ENCODE data around the gene C1orf210. TPM values are rescaled to one million over a fixed set of nuclear protein-coding genes. Genes with fewer than 3 reads are reported as not detected.

C1orf210 gene
- total and polyA plus RNA-seq, 4 donors: 0.10 to 0.18 TPM; not detected in 2

DNA sequence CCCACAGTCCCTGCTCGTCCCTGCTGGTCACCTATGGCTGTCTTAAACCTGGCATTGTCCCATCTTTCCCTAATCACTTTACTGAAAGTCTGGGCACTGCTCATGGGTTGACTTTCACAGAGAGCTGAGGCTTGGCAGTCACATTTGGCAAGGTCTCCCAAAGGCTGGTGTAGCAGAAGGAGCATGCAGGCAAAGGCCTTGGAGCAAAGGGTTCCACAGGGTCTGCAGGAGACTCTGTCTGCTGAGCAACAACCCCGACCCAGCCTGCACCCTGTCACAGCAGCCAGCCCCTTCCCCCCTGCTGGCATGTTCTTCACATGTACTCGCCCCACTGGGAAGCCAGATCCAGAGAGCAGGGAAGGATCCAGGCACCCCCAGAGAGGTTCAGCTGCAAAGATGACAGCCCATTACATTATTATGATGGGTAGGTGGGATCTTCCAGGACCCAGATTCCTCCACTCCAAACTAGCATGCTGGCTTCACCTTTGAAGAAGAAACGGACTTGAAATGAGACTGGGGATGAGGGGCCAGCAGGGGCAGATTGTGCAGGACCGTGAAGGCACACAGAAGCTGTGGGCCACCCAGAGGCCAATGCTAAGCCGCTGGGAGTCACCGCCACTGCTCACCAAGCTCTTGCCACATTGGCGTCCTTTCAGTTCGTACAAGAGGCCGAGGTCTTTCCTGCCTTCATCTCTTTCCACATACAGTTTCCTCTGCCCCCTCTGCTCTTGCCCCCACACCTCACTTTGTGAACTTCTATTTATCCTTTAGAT lies 29.8 kb downstream of the C1orf210 start:
- Histone ChIP-seq H3K4me1 (ENCODE audit: control insufficient read depth, insufficient read depth, low read length) (no peaks in the 10 kb centered on the region), H3K4me3 (ENCODE audit: low read depth, low read length) (no peak overlapping the region), H3K36me3 (ENCODE audit: control insufficient read depth, insufficient read depth, low read length) (no peaks in the 10 kb centered on the region), H3K9me3 (ENCODE audit: control insufficient read depth, insufficient read depth, low read length) (no peaks in the 10 kb centered on the region), H3K27ac (ENCODE audit: low read depth, low read length) (no peak overlapping the region), H3K27me3 (ENCODE audit: control insufficient read depth, insufficient read depth, low read length) (no peaks in the 10 kb centered on the region)
- DNase-seq (ENCODE audit: low read depth in 4 of 6, low spot score in 6 of 6): peak in 1 of 6 donors; percentile 60
- 65% methylated on average over 8 of the region's 10 CpGs for WGBS (ENCODE audit: insufficient coverage)

DNA sequence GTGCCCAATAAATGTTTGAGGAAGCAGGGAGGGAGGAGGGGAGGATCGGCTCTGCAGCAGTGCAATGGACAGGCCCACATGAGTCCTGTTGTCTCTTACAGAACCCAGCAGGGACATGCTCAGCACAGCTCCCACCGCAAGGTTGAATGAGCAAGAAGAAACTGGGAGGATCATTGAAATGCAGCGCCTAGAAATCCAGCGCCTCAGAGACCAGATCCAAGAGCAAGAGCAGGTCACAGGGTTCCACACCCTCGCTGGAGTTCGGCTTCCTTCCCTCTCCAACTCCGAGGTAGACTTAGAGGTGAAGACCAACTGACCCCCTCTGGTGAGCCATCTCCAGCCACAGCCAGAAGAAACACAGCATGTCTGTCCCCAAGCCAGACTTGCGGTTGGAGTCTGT lies 31.5 kb downstream of the C1orf210 start:
- WGBS (ENCODE audit: insufficient coverage): 86% methylated on average over 5 of the region's 8 CpGs
- no peak for DNase-seq (ENCODE audit: low read depth in 4 of 6, low spot score in 6 of 6)
- Histone ChIP-seq H3K9me3 (ENCODE audit: control insufficient read depth, insufficient read depth, low read length) (no peaks in the 10 kb centered on the region), H3K36me3 (ENCODE audit: control insufficient read depth, insufficient read depth, low read length) (no peaks in the 10 kb centered on the region), H3K27me3 (ENCODE audit: control insufficient read depth, insufficient read depth, low read length) (no peaks in the 10 kb centered on the region), H3K4me1 (ENCODE audit: control insufficient read depth, insufficient read depth, low read length) (no peaks in the 10 kb centered on the region), H3K27ac (ENCODE audit: low read depth, low read length) (no peak overlapping the region), H3K4me3 (ENCODE audit: low read depth, low read length) (no peak overlapping the region)

DNA sequence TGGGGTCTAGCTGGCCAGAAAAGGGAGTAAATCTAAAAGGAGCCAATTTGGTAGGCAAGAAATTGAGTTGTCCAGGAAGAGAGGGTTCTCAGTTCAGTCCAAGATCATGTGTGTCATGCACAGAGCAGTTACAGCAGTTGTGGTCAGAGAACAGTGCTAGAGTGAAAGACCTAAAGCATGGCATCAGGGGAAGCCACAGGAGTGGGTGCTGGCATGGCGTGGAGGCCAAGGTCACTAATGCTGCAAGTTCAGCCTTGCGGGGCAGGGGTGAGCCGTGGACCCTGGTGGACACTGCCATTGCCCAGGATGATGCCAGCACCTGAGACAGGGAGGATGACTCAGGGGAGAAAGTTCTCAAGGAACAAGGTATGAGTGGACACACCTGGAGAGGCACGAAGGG lies 32.2 kb downstream of the C1orf210 start:
- 93% methylated on average over 4 of the region's 4 CpGs for WGBS (ENCODE audit: insufficient coverage)
- H3K4me3 ChIP-seq (ENCODE audit: low read depth, low read length): no peak overlapping the region
- H3K27me3 ChIP-seq (ENCODE audit: control insufficient read depth, insufficient read depth, low read length): no peaks in the 10 kb centered on the region
- no peak overlapping the region for H3K27ac ChIP-seq (ENCODE audit: low read depth, low read length)
- DNase-seq (ENCODE audit: low read depth in 4 of 6, low spot score in 6 of 6): no peak
- no peaks in the 10 kb centered on the region for H3K4me1 ChIP-seq (ENCODE audit: control insufficient read depth, insufficient read depth, low read length)
- H3K9me3 ChIP-seq (ENCODE audit: control insufficient read depth, insufficient read depth, low read length): no peaks in the 10 kb centered on the region
- H3K36me3 ChIP-seq (ENCODE audit: control insufficient read depth, insufficient read depth, low read length): no peaks in the 10 kb centered on the region

DNA sequence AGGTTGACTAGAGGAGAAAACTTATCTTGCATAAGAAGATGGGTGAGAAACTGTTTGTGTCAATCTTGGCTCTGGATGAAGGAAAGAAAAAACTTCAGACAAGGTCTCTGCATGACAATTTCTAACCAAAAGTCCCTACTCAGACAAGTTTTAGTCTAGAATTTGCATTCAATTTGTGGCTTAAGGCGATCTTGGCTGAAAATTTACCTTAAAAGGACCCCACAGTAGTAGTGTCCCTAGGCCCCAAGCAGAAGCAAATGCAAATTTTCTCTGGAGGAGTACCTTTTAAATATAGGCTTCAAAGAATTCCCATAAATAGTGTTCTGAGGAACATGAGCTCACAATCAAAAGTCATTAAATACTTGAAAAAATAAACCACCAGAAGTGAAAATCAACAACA lies 33.2 kb downstream of the C1orf210 start:
- no peak for DNase-seq (ENCODE audit: low read depth in 4 of 6, low spot score in 6 of 6)
- H3K4me1 ChIP-seq (ENCODE audit: control insufficient read depth, insufficient read depth, low read length): no peaks in the 10 kb centered on the region
- no peak overlapping the region for H3K4me3 ChIP-seq (ENCODE audit: low read depth, low read length)
- WGBS (ENCODE audit: insufficient coverage): no CpG with 5 or more reads among the region's 1 CpG
- no peak overlapping the region for H3K27ac ChIP-seq (ENCODE audit: low read depth, low read length)
- no peaks in the 10 kb centered on the region for H3K27me3 ChIP-seq (ENCODE audit: control insufficient read depth, insufficient read depth, low read length)
- H3K9me3 ChIP-seq (ENCODE audit: control insufficient read depth, insufficient read depth, low read length): no peaks in the 10 kb centered on the region
- no peaks in the 10 kb centered on the region for H3K36me3 ChIP-seq (ENCODE audit: control insufficient read depth, insufficient read depth, low read length)

DNA sequence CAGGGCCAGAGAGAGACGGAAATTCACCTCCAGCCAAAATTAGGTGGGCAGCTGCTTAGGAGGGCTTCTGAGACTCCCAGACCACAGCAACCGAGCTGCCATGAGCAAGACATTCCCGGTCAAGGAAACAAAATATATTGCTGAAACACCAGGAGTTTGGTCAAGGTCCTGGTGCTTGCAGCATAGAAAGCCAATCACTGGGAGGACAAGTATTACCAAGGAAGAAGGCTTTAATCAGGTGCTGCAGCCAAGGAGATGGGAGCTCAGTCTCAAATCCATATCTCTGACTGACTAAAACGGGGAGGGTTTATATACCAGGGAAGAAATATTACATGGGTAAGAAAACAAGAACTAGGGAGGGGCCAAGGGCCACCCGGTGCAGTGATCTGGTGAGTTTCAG lies 34.4 kb downstream of the C1orf210 start:
- Histone ChIP-seq H3K36me3 (ENCODE audit: control insufficient read depth, insufficient read depth, low read length) (no peaks in the 10 kb centered on the region), H3K9me3 (ENCODE audit: control insufficient read depth, insufficient read depth, low read length) (no peaks in the 10 kb centered on the region), H3K27ac (ENCODE audit: low read depth, low read length) (no peak overlapping the region), H3K4me1 (ENCODE audit: control insufficient read depth, insufficient read depth, low read length) (no peaks in the 10 kb centered on the region), H3K27me3 (ENCODE audit: control insufficient read depth, insufficient read depth, low read length) (no peaks in the 10 kb centered on the region), H3K4me3 (ENCODE audit: low read depth, low read length) (no peak overlapping the region)
- WGBS (ENCODE audit: insufficient coverage): 95% methylated on average over 4 of the region's 5 CpGs
- no peak for DNase-seq (ENCODE audit: low read depth in 4 of 6, low spot score in 6 of 6)

DNA sequence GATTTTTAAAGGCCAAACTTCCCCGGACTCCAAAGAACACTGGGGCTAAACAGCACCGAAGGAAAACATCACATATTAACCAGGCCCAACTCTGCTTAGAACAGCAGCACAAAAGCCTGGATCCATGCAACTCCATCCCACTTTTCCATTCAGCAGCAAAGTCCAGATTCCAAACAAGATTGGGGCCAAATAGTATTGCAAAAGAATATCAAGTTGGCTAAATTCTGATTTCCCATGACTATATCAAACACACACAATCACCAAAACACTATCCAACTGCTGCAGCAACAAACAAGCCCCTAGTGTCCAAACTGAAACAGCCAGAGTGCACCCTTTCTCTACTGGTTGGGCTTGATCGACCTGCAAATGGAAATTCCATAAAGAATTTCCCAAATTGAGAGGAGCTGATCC lies 35.0 kb downstream of the C1orf210 start:
- Histone ChIP-seq H3K36me3 (ENCODE audit: control insufficient read depth, insufficient read depth, low read length) (no peaks in the 10 kb centered on the region), H3K4me1 (ENCODE audit: control insufficient read depth, insufficient read depth, low read length) (no peaks in the 10 kb centered on the region), H3K9me3 (ENCODE audit: control insufficient read depth, insufficient read depth, low read length) (no peaks in the 10 kb centered on the region), H3K4me3 (ENCODE audit: low read depth, low read length) (no peak overlapping the region), H3K27ac (ENCODE audit: low read depth, low read length) (no peak overlapping the region), H3K27me3 (ENCODE audit: control insufficient read depth, insufficient read depth, low read length) (no peaks in the 10 kb centered on the region)
- WGBS (ENCODE audit: insufficient coverage): 78% methylated on average over 3 of the region's 3 CpGs
- no peak for DNase-seq (ENCODE audit: low read depth in 4 of 6, low spot score in 6 of 6)

DNA sequence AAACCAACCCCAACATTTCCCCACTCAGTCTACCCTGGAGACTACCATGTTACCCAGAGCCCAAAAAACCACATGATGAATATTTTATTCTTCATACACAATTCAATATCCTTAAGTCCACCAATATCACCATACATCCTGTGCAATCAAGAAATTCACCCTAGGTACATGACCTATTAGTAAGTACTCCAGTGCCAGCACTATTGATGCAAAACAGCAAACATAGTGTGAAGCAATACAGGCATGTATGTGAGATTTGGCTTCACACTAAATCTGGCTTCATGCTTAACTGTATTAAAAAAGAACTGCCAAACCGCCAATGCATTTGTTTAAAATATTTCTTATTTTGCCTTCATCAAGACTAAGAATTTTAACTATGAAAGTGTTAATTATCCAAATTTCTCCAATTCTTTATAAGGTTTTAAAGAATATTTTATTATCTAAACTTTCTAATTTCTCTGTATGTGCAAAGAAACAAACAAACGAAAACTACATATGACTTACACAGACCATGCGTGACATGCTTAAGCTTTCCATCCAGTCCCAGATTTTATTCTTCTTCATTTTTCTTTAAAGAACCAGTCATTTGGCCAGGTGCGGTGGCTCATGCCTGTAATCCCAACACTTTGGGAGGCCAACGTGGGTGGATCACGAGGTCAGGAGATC lies 38.0 kb downstream of the C1orf210 start:
- H3K4me3 ChIP-seq (ENCODE audit: low read depth, low read length): no peak overlapping the region
- no peak overlapping the region for H3K27ac ChIP-seq (ENCODE audit: low read depth, low read length)
- no peaks in the 10 kb centered on the region for H3K27me3 ChIP-seq (ENCODE audit: control insufficient read depth, insufficient read depth, low read length)
- H3K36me3 ChIP-seq (ENCODE audit: control insufficient read depth, insufficient read depth, low read length): no peaks in the 10 kb centered on the region
- H3K4me1 ChIP-seq (ENCODE audit: control insufficient read depth, insufficient read depth, low read length): no peaks in the 10 kb centered on the region
- no peaks in the 10 kb centered on the region for H3K9me3 ChIP-seq (ENCODE audit: control insufficient read depth, insufficient read depth, low read length)
- no peak for DNase-seq (ENCODE audit: low read depth in 4 of 6, low spot score in 6 of 6)
- 71% methylated on average over 5 of the region's 6 CpGs for WGBS (ENCODE audit: insufficient coverage)

DNA sequence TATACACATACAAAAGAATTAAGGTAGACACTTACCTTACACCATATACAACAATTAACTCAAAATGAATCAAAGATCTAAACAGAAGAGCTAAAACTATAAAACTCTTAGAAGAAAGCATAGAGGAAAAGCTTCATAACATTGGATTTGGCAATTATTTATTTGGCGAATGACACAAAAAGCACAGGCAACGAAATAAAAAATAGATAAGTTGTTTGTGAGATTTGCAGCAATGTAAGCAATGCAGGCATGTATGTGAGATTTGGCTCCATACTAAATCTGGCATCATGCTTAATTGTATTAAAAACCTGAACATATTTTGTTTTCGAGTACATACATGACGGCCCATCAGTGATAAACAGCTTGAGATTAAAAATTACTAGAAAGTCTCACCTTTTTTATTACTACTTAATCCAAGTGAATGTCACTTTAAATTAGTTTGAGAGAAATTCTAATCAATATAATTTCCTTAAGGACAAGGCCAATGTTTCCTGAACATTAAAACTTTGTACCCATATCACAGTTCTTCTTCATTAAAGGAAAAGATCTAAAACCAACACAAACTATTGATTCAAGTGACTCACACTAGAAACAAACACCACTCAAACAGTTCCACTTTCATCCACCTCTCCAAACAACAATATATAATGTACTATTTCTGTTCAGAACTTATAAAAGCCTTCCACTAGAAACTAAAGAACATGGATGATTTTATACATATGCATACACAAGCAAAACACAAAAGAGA lies 38.7 kb downstream of the C1orf210 start:
- no peaks in the 10 kb centered on the region for H3K9me3 ChIP-seq (ENCODE audit: control insufficient read depth, insufficient read depth, low read length)
- 100% methylated on average over 1 of the region's 4 CpGs for WGBS (ENCODE audit: insufficient coverage)
- no peak for DNase-seq (ENCODE audit: low read depth in 4 of 6, low spot score in 6 of 6)
- no peaks in the 10 kb centered on the region for H3K4me1 ChIP-seq (ENCODE audit: control insufficient read depth, insufficient read depth, low read length)
- no peak overlapping the region for H3K27ac ChIP-seq (ENCODE audit: low read depth, low read length)
- no peak overlapping the region for H3K4me3 ChIP-seq (ENCODE audit: low read depth, low read length)
- no peaks in the 10 kb centered on the region for H3K27me3 ChIP-seq (ENCODE audit: control insufficient read depth, insufficient read depth, low read length)
- H3K36me3 ChIP-seq (ENCODE audit: control insufficient read depth, insufficient read depth, low read length): no peaks in the 10 kb centered on the region

DNA sequence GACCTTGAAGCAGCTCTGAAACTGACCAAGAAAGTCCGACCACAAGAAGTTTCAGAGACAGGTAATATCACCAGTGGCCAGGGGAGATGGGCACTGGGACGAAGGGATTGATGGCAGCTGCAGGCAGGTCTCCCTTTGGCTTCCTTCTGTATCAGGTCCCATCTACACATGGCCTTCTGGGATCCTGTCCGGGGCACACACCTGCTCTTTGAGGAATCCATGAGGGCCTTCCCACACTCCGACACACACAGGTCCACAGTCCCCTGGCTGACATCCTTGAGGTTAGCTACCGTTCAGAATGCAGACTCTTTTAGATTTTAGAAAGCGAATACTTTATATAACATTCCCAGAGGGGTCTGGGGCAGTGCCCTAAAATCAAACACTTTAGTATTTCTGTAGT lies 42.1 kb downstream of the C1orf210 start:
- Histone ChIP-seq H3K9me3 (ENCODE audit: control insufficient read depth, insufficient read depth, low read length) (no peaks in the 10 kb centered on the region), H3K4me3 (ENCODE audit: low read depth, low read length) (no peak overlapping the region), H3K36me3 (ENCODE audit: control insufficient read depth, insufficient read depth, low read length) (no peaks in the 10 kb centered on the region), H3K27me3 (ENCODE audit: control insufficient read depth, insufficient read depth, low read length) (no peaks in the 10 kb centered on the region), H3K4me1 (ENCODE audit: control insufficient read depth, insufficient read depth, low read length) (peaks cover 2% of the 10 kb centered on the region), H3K27ac (ENCODE audit: low read depth, low read length) (peak overlapping the region; percentile 7)
- WGBS (ENCODE audit: insufficient coverage): 88% methylated on average over 4 of the region's 6 CpGs
- DNase-seq (ENCODE audit: low read depth in 4 of 6, low spot score in 6 of 6): no peak

Data from spinal cord (tissue), 10 donors.